Measurements from ENCODE around the gene GGA3. TPM values are rescaled to one million over a fixed set of nuclear protein-coding genes. Genes with fewer than 3 reads are reported as not detected.
"Not testable (repeated sequence)": the region's sequence is repeated elsewhere in the genome, so short reads cannot be mapped to it uniquely, and the experiment has no call there.

Gene GGA3
- total RNA-seq, 2 experiments from 2014 or later: 73.4 to 79.4 TPM

DNA sequence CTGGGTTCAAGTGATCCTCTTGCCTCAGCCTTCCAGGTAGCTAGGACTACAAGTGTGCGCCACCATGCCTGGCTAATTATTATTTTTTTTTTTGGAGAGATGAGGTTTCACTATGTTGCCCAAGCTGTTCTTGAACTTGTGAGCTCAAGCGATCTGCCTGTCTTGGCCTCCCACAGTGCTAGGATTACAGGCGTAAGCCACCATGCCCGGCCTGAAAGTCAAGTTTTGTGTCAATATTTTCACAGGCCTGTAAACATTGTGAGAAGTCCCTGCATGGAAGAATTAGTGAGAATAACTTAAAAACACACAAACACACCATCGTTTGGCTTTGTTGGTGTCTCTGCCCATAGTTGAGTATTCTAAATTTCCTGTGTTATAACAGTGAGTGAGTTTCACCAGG, 33.7 kb downstream of the GGA3 start:
- CTCF ChIA-PET: interaction anchor here (2.1 to 2.4 kb wide), 2 partner anchors 12 to 114 kb away, joined by 5 to 7 read pairs; no protein-coding TSS in a partner anchor
- H3K9me3 Mint-ChIP-seq: no peaks in the 10 kb centered on the region
- POLR2A ChIA-PET: interaction anchor here (0.9 kb wide), 1 partner anchor 10 kb away, joined by 3 read pairs; no protein-coding TSS in a partner anchor
- no peak for DNase-seq
- no peak overlapping the region for H3K27ac Mint-ChIP-seq
- no peaks in the 10 kb centered on the region for H3K27me3 Mint-ChIP-seq
- H3K4me1 Mint-ChIP-seq: no peaks in the 10 kb centered on the region
- peaks cover 54% of the 10 kb centered on the region for H3K36me3 Mint-ChIP-seq (ENCODE audit: low read depth)
- no peak overlapping the region for H3K4me3 Mint-ChIP-seq

DNA sequence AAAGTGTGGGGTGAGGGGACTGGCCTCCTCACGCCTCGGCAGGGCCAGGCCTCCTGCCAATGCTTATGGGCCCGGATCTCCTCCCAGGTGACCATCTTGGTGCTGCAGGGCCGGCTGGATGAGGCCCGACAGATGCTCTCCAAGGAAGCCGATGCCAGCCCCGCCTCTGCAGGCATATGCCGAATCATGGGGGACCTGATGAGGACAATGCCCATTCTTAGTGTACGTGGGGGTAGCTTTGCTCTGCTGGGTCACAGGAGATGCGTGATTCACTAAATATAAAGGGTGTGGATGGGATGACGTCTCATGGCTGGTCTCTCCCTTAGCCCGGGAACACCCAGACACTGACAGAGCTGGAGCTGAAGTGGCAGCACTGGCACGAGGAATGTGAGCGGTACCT, 36.4 kb downstream of the GGA3 start:
- H3K4me1 Mint-ChIP-seq: no peaks in the 10 kb centered on the region
- H3K4me3 Mint-ChIP-seq: no peak overlapping the region
- H3K27ac Mint-ChIP-seq: no peak overlapping the region
- ChIA-PET POLR2A (interaction anchor here (1.2 kb wide), 1 partner anchor 36 kb away, joined by 4 read pairs; the partner anchor contains the start of genes GGA3 and MRPS7), CTCF (interaction anchor here (0.8 to 3.0 kb wide), 2 partner anchors 14 to 15 kb away, joined by 3 to 13 read pairs; no protein-coding TSS in a partner anchor)
- no peak for DNase-seq
- no peaks in the 10 kb centered on the region for H3K27me3 Mint-ChIP-seq
- H3K36me3 Mint-ChIP-seq (ENCODE audit: low read depth): peaks cover 41% of the 10 kb centered on the region
- no peaks in the 10 kb centered on the region for H3K9me3 Mint-ChIP-seq

DNA sequence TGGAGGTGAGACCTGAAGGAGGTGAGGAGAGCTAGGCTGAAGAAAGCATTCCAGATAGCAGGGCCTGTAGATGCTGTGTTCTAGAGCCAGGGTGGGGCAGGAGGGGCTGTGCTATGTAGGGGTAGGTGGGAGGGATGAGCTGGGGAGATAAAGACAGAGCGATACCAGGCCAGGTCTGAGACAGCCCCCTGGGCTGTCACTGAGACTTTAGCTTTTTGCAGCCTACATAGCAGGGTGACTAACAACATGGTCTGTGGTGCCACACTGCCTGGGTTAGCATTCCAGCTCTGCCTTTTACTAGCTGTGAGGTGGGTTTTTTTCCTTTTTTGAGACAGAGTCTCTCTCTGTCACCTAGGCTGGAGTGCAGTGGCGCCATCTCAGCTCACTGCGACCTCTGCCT, 41.6 kb downstream of the GGA3 start:
- POLR2A ChIA-PET: interaction anchor here (1.3 to 2.9 kb wide), 2 partner anchors 14 to 38 kb away, joined by 3 to 7 read pairs; partner anchors contain the start of gene NUP85
- Mint-ChIP-seq H3K4me1 (no peaks in the 10 kb centered on the region), H3K9me3 (no peaks in the 10 kb centered on the region), H3K27ac (no peak overlapping the region), H3K27me3 (no peaks in the 10 kb centered on the region), H3K36me3 (ENCODE audit: low read depth) (peaks cover 55% of the 10 kb centered on the region), H3K4me3 (no peak overlapping the region)
- CTCF ChIA-PET: interaction anchor here (1.4 to 1.8 kb wide), 2 partner anchors 21 to 106 kb away, joined by 5 to 6 read pairs; no protein-coding TSS in a partner anchor
- DNase-seq: no peak

DNA sequence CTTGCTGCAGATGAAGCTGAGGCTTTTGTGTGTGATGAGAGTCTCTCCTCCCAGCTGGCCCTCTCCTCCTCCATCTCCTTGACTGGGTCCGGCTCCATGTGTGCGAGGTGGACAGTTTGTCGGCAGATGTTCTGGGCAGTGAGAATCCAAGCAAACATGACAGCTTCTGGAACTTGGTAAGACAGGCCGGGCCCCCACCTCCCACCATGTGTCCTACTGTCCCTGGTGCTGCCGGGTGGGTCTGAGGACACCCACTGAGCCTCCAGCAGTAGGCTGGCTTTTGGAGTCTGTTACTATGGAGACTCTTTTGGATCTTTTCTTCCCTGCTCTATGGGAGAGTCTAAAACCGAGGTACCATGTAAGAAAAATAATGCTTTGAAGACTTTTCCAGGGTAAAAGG, 43.3 kb downstream of the GGA3 start:
- CTCF ChIA-PET: interaction anchor here (1.0 kb wide), 1 partner anchor 21 kb away, joined by 3 read pairs; no protein-coding TSS in a partner anchor
- no peaks in the 10 kb centered on the region for H3K4me1 Mint-ChIP-seq

DNA sequence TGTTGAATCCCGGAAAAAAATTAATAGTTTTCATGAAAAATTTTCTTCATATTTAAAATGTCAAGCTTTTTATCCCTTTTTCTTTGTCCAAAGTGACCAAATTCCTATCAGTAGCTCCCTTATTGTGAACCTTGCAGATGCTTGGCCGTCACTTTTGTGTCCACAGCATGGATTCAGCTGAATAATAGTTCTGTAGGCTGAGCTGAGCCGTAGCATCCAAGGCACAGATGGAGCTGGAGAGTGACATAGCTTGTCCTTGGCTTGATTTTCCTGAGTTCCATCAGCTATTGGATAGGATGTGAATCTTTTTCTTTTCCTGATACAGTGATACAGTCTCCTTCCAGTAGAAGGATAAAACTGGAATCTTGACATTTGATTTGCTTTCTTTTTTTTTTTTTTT, 52.3 kb downstream of the GGA3 start:
- ChIA-PET CTCF (interaction anchor here (0.9 to 1.9 kb wide), 5 partner anchors 29 to 250 kb away, joined by 3 to 8 read pairs (median 4); no protein-coding TSS in a partner anchor), POLR2A (interaction anchor here (1.7 to 5.6 kb wide), 2 partner anchors 52 to 62 kb away, joined by 4 to 43 read pairs; partner anchors contain the start of genes GGA3, MIF4GD and MRPS7)
- Mint-ChIP-seq H3K36me3 (ENCODE audit: low read depth) (peaks cover 40% of the 10 kb centered on the region), H3K9me3 (no peaks in the 10 kb centered on the region), H3K27ac (no peak overlapping the region), H3K4me1 (peaks cover 27% of the 10 kb centered on the region), H3K4me3 (no peak overlapping the region), H3K27me3 (no peaks in the 10 kb centered on the region)
- no peak for DNase-seq

More for the DNA sequence above, 43.3 kb downstream of the GGA3 start:
- no peak overlapping the region for H3K27ac Mint-ChIP-seq
- H3K9me3 Mint-ChIP-seq: no peaks in the 10 kb centered on the region
- POLR2A ChIA-PET: interaction anchor here (0.8 kb wide), 1 partner anchor 13 kb away, joined by 5 read pairs; the partner anchor contains the start of gene NUP85
- peaks cover 58% of the 10 kb centered on the region for H3K36me3 Mint-ChIP-seq (ENCODE audit: low read depth)
- no peak overlapping the region for H3K4me3 Mint-ChIP-seq
- DNase-seq: no peak
- no peaks in the 10 kb centered on the region for H3K27me3 Mint-ChIP-seq

DNA sequence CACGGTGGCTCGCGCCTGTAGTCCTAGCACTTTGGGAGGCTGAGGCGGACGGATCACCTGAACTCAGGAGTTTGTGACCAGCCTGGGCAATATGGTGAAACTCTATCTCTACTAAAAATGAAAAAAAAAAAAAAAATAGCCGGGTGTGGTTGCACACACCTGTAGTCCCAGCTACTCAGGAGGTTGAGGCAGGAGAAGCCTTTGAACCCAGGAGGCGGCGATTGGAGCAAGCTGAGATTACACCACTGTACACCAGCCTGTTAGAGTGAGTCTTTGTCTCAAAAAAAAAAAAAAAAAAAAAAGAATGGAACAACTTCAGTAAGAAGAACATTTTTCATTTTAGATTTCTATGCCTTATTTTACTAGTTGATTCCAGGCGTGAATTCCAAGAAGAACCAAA, 53.2 kb downstream of the GGA3 start:
- H3K27me3 Mint-ChIP-seq: no peaks in the 10 kb centered on the region
- H3K27ac Mint-ChIP-seq: no peak overlapping the region
- H3K4me1 Mint-ChIP-seq: peaks cover 31% of the 10 kb centered on the region
- H3K9me3 Mint-ChIP-seq: no peaks in the 10 kb centered on the region
- peaks cover 34% of the 10 kb centered on the region for H3K36me3 Mint-ChIP-seq (ENCODE audit: low read depth)
- ChIA-PET CTCF (interaction anchor here (1.4 to 1.9 kb wide), 3 partner anchors 37 to 249 kb away, joined by 3 to 7 read pairs (median 4); no protein-coding TSS in a partner anchor), POLR2A (interaction anchor here (1.4 to 5.6 kb wide), 3 partner anchors 53 to 63 kb away, joined by 3 to 43 read pairs (median 4); partner anchors contain the start of genes GGA3, JPT1, MIF4GD and MRPS7)
- H3K4me3 Mint-ChIP-seq: peak overlapping the region; percentile 50
- no peak for DNase-seq

DNA sequence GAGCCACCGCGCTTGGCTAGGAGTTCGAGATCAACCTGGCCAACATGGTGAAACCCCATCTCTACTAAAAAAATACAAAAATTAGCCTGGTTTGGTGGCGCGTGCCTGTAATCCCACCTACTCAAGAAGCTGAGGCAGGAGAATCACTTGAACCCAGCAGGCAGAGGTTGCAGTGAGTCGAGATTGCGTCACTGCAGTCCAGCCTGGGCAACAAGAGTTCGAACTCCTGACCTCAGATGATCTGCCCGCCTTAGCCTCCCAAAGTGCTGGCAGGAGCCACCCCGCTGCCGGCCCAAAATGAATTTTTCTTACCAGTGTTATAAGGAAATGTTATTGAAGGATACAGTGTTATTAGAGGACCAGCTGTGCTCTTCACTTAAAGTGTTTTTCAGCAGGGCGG, 53.6 kb downstream of the GGA3 start:
- H3K4me3 Mint-ChIP-seq: peak overlapping the region; percentile 50
- ChIA-PET POLR2A (interaction anchor here (1.4 to 5.6 kb wide), 3 partner anchors 53 to 64 kb away, joined by 3 to 43 read pairs (median 15); partner anchors contain the start of genes GGA3, JPT1, MIF4GD and MRPS7), CTCF (interaction anchor here (1.8 kb wide), 1 partner anchor 246 kb away, joined by 7 read pairs; no protein-coding TSS in a partner anchor)
- no peak for DNase-seq
- no peaks in the 10 kb centered on the region for H3K9me3 Mint-ChIP-seq
- H3K36me3 Mint-ChIP-seq (ENCODE audit: low read depth): peaks cover 31% of the 10 kb centered on the region
- H3K4me1 Mint-ChIP-seq: peaks cover 31% of the 10 kb centered on the region
- no peak overlapping the region for H3K27ac Mint-ChIP-seq
- H3K27me3 Mint-ChIP-seq: no peaks in the 10 kb centered on the region

DNA sequence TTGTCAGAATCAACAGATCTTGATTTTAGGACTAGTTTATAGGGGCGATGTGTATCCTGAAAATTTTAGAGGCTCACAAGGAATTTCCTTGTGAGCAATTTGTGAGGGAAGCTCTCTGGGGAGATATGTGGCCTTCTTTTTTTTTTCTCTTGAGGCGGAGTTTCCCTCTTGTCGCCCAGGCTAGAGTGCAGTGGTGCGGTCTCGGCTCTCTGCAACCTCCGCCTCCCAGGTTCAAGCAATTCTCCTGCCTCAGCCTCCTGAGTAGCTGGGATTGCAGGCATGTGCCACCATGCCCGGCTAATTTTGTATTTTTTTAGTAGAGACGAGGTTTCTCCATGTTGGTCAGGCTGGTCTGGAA, 54.4 kb downstream of the GGA3 start:
- POLR2A ChIA-PET: interaction anchor here (0.9 to 5.6 kb wide), 7 partner anchors 9 to 247 kb away, joined by 3 to 43 read pairs (median 8); partner anchors contain the start of genes GGA3, MIF4GD, MRPS7 and SUMO2

DNA sequence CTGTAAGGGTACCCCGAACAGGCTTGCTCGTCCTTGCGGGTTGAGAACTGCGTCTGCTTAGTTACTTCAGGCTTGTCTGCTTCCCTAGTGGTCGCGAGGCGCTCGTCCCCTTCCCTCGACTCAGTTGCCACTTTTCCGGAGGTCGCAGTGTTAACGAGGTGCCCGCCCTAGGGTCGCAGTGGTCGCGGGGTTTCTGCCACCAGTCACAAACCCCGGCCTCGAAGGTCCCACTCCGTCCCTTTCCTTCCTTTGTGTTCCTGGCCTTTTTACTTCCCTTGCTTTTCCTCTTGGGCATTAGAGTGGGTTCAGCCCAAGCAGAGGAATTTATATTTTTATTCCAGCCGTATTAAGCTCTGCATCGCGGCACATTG, 55.6 kb downstream of the GGA3 start:
- CTCF ChIA-PET: interaction anchor here (0.9 to 3.0 kb wide), 10 partner anchors 30 to 244 kb away, joined by 3 to 21 read pairs (median 4); no protein-coding TSS in a partner anchor
- Mint-ChIP-seq H3K27me3 (no peaks in the 10 kb centered on the region), H3K4me3 (peak overlapping the region; percentile 86)

More for the DNA sequence above, 54.4 kb downstream of the GGA3 start:
- Mint-ChIP-seq H3K36me3 (ENCODE audit: low read depth) (peaks cover 31% of the 10 kb centered on the region), H3K4me1 (peaks cover 31% of the 10 kb centered on the region), H3K4me3 (peak overlapping the region; percentile 86)
- not testable (repeated sequence) for H3K27ac Mint-ChIP-seq, H3K9me3 Mint-ChIP-seq, DNase-seq, H3K27me3 Mint-ChIP-seq
- CTCF ChIA-PET: interaction anchor here (0.6 to 3.0 kb wide), 5 partner anchors 27 to 246 kb away, joined by 3 to 21 read pairs (median 8); partner anchors contain the start of gene MIF4GD

DNA sequence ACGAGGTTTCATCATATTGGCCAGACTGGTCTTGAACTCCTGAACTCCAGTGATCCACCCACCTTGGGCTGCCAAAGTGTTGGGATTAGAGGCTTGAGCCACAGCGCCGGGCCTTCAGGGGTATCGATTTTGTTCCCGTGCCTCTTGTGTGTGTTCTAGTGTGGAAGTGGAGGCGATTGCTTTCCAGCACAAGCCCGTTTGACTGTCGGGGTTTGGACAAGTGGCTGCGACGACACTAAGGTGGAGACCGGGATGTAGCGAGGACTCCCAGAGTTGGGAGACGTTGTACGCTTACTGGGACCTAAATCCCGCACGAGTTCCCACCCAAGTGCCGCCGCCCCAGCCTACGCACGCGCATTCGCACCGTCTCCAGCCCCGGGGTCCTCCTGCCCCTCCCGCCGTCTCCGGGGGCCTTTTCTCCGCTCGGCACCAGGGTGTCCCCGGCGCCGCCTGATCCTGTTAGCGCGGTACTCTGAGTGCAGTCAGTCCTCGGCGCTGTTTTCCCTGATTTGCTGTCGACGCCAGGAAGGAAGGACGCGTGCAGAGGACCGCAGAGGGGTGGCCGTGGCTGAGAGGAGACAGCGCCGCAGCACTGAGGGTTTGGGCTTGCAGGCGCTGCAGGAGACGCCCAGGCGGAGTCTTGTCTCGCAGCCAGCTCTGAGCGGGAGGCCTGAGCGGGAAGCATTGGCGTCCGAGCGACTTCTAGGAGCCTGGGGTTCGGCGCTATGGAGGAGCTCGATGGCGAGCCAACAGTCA, 56.2 kb downstream of the GGA3 start, which contains the start of gene NUP85:
Gene NUP85, plus strand, starts transcription at position 643 of the 756 bp plus-strand sequence. Its CDS starts 83 bp downstream, at position 726.
- DNase-seq: peak; percentile 91
- Mint-ChIP-seq H3K27ac (peak within 1 kb of the TSS; percentile 97), H3K4me1 (peaks cover 36% of the 10 kb centered on the region), H3K36me3 (ENCODE audit: low read depth) (peaks cover 19% of the 10 kb centered on the region), H3K4me3 (peak within 1 kb of the TSS; percentile 86), H3K27me3 (no peaks in the 10 kb centered on the region), H3K9me3 (no peaks in the 10 kb centered on the region)
- POLR2A ChIA-PET: interaction anchor here (0.6 to 5.6 kb wide), 32 partner anchors 9 to 332 kb away, joined by 3 to 43 read pairs (median 6); partner anchors contain the start of genes ARMC7, ATP5PD, FDXR and GGA3
- CTCF ChIA-PET: interaction anchor here (0.5 to 3.0 kb wide), 13 partner anchors 14 to 244 kb away, joined by 3 to 21 read pairs (median 4); partner anchors contain the start of gene NT5C

More for the DNA sequence above, 55.6 kb downstream of the GGA3 start:
- POLR2A ChIA-PET: interaction anchor here (0.6 to 5.6 kb wide), 34 partner anchors 8 to 333 kb away, joined by 3 to 43 read pairs (median 5); partner anchors contain the start of genes ATP5PD, FDXR, GGA3 and JPT1
- no peak for DNase-seq
- peak overlapping the region; percentile 97 for H3K27ac Mint-ChIP-seq
- no peaks in the 10 kb centered on the region for H3K9me3 Mint-ChIP-seq
- peaks cover 36% of the 10 kb centered on the region for H3K4me1 Mint-ChIP-seq
- H3K36me3 Mint-ChIP-seq (ENCODE audit: low read depth): peaks cover 23% of the 10 kb centered on the region

DNA sequence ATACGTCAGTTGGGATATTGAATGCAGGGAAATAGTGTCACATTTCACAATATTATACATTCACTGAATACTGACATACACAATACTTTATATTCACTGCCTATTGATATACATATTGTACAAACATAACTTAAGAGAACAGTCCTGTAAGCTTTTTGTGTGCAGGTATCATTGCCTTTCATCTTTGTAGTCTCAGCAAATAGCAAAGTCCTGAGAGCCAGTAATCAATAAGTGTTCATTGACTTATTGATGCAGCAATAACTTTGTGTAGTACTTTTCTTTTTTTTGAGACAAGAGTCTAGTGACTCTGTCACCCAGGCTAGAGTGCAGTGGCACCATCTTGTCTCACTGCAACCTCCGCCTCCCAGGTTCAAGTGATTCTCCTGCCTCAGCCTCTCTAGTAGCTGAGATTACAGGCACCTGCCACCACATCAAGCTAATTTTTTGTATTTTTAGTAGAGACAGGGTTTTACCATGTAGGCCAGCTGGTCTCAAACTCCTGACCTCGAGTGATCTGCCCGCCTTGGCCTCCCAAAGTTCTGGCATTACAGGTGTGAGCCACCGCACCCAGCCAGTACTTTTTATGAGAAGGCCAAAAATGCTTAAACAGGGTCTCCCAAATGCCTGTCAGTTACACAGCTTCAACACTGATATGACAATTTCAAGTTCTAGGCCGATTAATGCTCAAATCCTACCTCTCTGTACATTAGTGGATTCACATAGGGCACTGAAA, 61.4 kb downstream of the GGA3 start:
- POLR2A ChIA-PET: interaction anchor here (1.4 to 2.5 kb wide), 3 partner anchors 10 to 69 kb away, joined by 3 to 13 read pairs (median 9); partner anchors contain the start of genes NT5C and SUMO2
- Mint-ChIP-seq H3K27ac (no peak overlapping the region), H3K36me3 (ENCODE audit: low read depth) (no peaks in the 10 kb centered on the region), H3K9me3 (no peaks in the 10 kb centered on the region), H3K4me1 (peaks cover 13% of the 10 kb centered on the region), H3K4me3 (no peak overlapping the region), H3K27me3 (peaks cover 1% of the 10 kb centered on the region)
- CTCF ChIA-PET: interaction anchor here (0.6 to 5.6 kb wide), 9 partner anchors 11 to 238 kb away, joined by 3 to 158 read pairs (median 13); partner anchors contain the start of gene MIF4GD
- no peak for DNase-seq

DNA sequence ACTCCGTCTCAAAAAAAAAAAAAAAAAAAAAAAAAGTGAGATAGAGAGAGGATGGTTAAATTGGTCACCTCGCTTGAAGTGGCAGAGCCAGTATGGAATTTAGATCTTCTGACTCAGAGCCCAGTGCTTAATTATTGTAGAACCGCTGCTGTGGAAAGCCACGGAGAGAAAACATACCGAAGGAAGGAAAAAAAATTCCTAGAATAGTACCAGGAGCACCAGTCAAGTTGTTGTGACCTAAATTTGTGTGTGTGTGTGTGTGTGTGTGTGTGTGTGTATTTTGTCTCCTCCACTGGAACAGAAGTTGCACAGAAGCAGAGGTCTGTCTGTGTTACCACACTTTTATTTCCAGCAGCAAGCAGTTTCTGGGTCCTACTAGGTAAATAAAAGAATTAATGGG, 66.5 kb downstream of the GGA3 start:
- H3K9me3 Mint-ChIP-seq: no peaks in the 10 kb centered on the region
- H3K4me3 Mint-ChIP-seq: no peak overlapping the region
- H3K27me3 Mint-ChIP-seq: peaks cover 1% of the 10 kb centered on the region
- peaks cover 1% of the 10 kb centered on the region for H3K4me1 Mint-ChIP-seq
- H3K27ac Mint-ChIP-seq: no peak overlapping the region
- ChIA-PET POLR2A (no interaction called here), CTCF (no interaction called here)
- H3K36me3 Mint-ChIP-seq (ENCODE audit: low read depth): no peaks in the 10 kb centered on the region
- DNase-seq: no peak

All from activated CD4-positive, alpha-beta memory T cell treated with anti-CD3 and anti-CD28 coated beads, Interleukin-2, amount 10 ng/mL, durations not matched to agents 7 days and 5 days (primary cell).